HEK293 (cell line): ENCODE measurements around the gene ANKRD63.

Experiments
- GLIS1 ChIP-seq: fragments of 450-650 bp; formaldehyde crosslinking; IDR thresholded peaks from 2 replicates; pipeline ENCODE4 v1.5.1; 2016; ENCODE audit warnings: missing biosample characterization, missing genetic modification characterization
- GLIS2 ChIP-seq: fragments of 450-650 bp; formaldehyde crosslinking; IDR thresholded peaks from 2 replicates; pipeline ENCODE4 v1.5.1; 2016; ENCODE audit warnings: missing biosample characterization, missing genetic modification characterization
- ZFHX2 ChIP-seq: fragments of 450-650 bp; formaldehyde crosslinking; conservative IDR thresholded peaks from 2 replicates; pipeline ENCODE4 v1.5.1; 2016; ENCODE audit warnings: missing biosample characterization, missing genetic modification characterization
- ZNF157 ChIP-seq: fragments of 450-650 bp; formaldehyde crosslinking; IDR thresholded peaks from 2 replicates; pipeline ENCODE4 v1.5.1; 2016; ENCODE audit warnings: missing biosample characterization, missing genetic modification characterization
- ZNF350 ChIP-seq: fragments of 450-650 bp; formaldehyde crosslinking; IDR thresholded peaks from 2 replicates; pipeline ENCODE4 v1.5.0; 2017; ENCODE audit warnings: missing biosample characterization, mild to moderate bottlenecking, missing genetic modification characterization
- ZNF501 ChIP-seq: fragments of 450-650 bp; formaldehyde crosslinking; IDR thresholded peaks from 2 replicates; pipeline ENCODE4 v1.5.1; 2016; ENCODE audit warnings: missing biosample characterization, missing genetic modification characterization
- ZNF600 ChIP-seq: fragments of 450-650 bp; formaldehyde crosslinking; IDR thresholded peaks from 2 replicates; pipeline ENCODE4 v1.5.1; 2016; ENCODE audit warnings: missing biosample characterization, missing genetic modification characterization
- ZNF610 ChIP-seq: fragments of 450-650 bp; formaldehyde crosslinking; IDR thresholded peaks from 2 replicates; pipeline ENCODE4 v1.5.1; 2016; ENCODE audit warnings: missing biosample characterization, missing genetic modification characterization, borderline replicate concordance
- ZNF623 ChIP-seq: fragments of 450-650 bp; formaldehyde crosslinking; IDR thresholded peaks from 2 replicates; pipeline ENCODE4 v1.5.1; 2016; ENCODE audit warnings: missing biosample characterization, missing genetic modification characterization
- ZNF768 ChIP-seq: fragments of 450-650 bp; formaldehyde crosslinking; IDR thresholded peaks from 2 replicates; pipeline ENCODE4 v1.5.1; 2018; ENCODE audit warnings: missing biosample characterization, mild to moderate bottlenecking, missing genetic modification characterization
- TF ChIP-seq, protein P1 (sequence below): fragments of 450-650 bp; formaldehyde crosslinking; IDR thresholded peaks from 2 replicates; pipeline ENCODE4; 2016; ENCODE audit warnings: missing biosample characterization, missing genetic modification characterization
- TF ChIP-seq, protein P2 (sequence below): fragments of 450-650 bp; formaldehyde crosslinking; IDR thresholded peaks from 2 replicates; pipeline ENCODE4 v1.5.1; 2016; ENCODE audit warnings: missing biosample characterization, missing genetic modification characterization
- TF ChIP-seq, protein P3 (sequence below): fragments of 450-650 bp; formaldehyde crosslinking; IDR thresholded peaks from 2 replicates; pipeline ENCODE4 v1.5.1; 2017; ENCODE audit warnings: missing biosample characterization, missing genetic modification characterization
- TF ChIP-seq, protein P4 (sequence below): fragments of 450-650 bp; formaldehyde crosslinking; IDR thresholded peaks from 2 replicates; pipeline ENCODE4 v1.5.1; 2016; ENCODE audit warnings: missing biosample characterization, missing genetic modification characterization
- TF ChIP-seq, protein P5 (sequence below): fragments of 450-650 bp; formaldehyde crosslinking; IDR thresholded peaks from 2 replicates; pipeline ENCODE4 v1.5.1; 2017; ENCODE audit warnings: missing biosample characterization, mild to moderate bottlenecking, missing genetic modification characterization, moderate library complexity

ANKRD63 gene

DNA sequence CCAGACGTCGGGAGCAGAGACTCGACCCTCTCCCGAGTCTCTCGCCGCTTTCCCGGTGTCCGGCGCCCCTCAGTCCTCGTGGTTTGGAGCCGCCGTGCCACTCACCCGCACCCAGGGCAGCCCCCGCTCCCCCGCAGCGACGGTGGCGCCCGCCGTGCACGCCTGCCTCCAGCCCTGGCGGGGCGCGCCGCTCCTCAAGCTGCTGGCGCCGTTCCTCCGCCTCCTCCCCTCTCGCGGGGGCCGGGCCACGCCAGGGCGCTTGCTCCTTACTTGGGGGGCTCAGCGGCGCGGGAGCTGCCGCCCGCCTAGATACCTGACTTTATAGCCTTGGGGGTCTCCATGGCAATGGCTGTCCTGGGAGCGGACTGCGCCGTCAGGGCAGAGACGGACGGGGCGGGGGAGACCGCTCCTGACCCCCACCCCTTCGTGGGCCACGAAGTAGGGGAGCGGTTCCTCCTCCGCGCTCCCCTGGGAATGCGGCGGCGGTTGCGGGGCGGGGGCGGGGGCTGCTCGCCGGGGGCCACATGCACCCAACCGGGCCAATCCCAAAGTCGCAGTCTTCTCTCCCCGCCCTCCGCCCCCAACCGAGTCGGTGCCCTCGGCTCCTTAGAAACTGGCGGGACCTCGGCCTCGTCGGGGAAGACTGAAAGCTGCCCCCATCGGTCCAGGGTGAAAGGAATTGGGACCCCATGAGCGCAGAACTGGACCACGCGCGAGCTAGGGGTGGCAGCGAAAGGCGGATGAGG lies at the start of gene ANKRD63 (continued):
- TF ChIP-seq, protein P1, sequence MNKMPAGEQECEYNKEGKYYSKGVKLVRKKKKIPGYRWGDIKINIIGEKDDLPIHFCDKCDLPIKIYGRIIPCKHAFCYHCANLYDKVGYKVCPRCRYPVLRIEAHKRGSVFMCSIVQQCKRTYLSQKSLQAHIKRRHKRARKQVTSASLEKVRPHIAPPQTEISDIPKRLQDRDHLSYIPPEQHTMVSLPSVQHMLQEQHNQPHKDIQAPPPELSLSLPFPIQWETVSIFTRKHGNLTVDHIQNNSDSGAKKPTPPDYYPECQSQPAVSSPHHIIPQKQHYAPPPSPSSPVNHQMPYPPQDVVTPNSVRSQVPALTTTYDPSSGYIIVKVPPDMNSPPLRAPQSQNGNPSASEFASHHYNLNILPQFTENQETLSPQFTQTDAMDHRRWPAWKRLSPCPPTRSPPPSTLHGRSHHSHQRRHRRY (tag by site-specific recombination) = no peak
- TF ChIP-seq, protein P2, sequence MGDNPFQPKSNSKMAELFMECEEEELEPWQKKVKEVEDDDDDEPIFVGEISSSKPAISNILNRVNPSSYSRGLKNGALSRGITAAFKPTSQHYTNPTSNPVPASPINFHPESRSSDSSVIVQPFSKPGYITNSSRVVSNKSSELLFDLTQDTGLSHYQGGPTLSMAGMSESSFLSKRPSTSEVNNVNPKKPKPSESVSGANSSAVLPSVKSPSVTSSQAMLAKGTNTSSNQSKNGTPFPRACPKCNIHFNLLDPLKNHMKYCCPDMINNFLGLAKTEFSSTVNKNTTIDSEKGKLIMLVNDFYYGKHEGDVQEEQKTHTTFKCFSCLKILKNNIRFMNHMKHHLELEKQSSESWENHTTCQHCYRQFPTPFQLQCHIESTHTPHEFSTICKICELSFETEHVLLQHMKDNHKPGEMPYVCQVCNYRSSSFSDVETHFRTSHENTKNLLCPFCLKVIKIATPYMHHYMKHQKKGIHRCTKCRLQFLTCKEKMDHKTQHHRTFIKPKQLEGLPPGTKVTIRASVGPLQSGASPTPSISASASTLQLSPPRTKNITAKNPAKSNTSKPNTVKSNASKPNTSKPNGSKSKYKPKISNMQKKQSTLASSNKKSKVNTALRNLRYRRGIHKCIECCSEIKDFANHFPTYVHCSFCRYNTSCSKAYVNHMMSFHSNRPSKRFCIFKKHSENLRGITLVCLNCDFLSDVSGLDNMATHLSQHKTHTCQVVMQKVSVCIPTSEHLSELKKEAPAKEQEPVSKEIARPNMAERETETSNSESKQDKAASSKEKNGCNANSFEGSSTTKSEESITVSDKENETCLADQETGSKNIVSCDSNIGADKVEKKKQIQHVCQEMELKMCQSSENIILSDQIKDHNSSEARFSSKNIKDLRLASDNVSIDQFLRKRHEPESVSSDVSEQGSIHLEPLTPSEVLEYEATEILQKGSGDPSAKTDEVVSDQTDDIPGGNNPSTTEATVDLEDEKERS (tag by site-specific recombination) = no peak
- TF ChIP-seq, protein P3, sequence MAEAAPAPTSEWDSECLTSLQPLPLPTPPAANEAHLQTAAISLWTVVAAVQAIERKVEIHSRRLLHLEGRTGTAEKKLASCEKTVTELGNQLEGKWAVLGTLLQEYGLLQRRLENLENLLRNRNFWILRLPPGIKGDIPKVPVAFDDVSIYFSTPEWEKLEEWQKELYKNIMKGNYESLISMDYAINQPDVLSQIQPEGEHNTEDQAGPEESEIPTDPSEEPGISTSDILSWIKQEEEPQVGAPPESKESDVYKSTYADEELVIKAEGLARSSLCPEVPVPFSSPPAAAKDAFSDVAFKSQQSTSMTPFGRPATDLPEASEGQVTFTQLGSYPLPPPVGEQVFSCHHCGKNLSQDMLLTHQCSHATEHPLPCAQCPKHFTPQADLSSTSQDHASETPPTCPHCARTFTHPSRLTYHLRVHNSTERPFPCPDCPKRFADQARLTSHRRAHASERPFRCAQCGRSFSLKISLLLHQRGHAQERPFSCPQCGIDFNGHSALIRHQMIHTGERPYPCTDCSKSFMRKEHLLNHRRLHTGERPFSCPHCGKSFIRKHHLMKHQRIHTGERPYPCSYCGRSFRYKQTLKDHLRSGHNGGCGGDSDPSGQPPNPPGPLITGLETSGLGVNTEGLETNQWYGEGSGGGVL = 0 out of 2 replicates have a peak, but pooled peaks have one; percentile 13
- TF ChIP-seq ZNF610 (tag by site-specific recombination) (peak; percentile 95; the same call in 1 of the 2 replicates), ZNF157 (tag by site-specific recombination) (no peak), ZNF768 (no peak), ZNF501 (tag by site-specific recombination) (no peak), GLIS2 (tag by site-specific recombination) (peak; percentile 69; the same call in 1 of the 2 replicates), GLIS1 (tag by site-specific recombination) (peak; percentile 81), ZNF350 (tag by site-specific recombination) (no peak), ZNF600 (tag by site-specific recombination) (no peak), ZNF623 (tag by site-specific recombination) (no peak), ZFHX2 (tag by site-specific recombination) (peak; percentile 38; the same call in 1 of the 2 replicates)
- TF ChIP-seq, protein P4, sequence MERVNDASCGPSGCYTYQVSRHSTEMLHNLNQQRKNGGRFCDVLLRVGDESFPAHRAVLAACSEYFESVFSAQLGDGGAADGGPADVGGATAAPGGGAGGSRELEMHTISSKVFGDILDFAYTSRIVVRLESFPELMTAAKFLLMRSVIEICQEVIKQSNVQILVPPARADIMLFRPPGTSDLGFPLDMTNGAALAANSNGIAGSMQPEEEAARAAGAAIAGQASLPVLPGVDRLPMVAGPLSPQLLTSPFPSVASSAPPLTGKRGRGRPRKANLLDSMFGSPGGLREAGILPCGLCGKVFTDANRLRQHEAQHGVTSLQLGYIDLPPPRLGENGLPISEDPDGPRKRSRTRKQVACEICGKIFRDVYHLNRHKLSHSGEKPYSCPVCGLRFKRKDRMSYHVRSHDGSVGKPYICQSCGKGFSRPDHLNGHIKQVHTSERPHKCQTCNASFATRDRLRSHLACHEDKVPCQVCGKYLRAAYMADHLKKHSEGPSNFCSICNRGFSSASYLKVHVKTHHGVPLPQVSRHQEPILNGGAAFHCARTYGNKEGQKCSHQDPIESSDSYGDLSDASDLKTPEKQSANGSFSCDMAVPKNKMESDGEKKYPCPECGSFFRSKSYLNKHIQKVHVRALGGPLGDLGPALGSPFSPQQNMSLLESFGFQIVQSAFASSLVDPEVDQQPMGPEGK (tag by site-specific recombination) = peak; percentile 50; the same call in 1 of the 2 replicates
- TF ChIP-seq, protein P5, sequence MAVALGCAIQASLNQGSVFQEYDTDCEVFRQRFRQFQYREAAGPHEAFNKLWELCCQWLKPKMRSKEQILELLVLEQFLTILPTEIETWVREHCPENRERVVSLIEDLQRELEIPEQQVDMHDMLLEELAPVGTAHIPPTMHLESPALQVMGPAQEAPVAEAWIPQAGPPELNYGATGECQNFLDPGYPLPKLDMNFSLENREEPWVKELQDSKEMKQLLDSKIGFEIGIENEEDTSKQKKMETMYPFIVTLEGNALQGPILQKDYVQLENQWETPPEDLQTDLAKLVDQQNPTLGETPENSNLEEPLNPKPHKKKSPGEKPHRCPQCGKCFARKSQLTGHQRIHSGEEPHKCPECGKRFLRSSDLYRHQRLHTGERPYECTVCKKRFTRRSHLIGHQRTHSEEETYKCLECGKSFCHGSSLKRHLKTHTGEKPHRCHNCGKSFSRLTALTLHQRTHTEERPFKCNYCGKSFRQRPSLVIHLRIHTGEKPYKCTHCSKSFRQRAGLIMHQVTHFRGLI (tag by site-specific recombination) = peak; percentile 77
